GM23338 (cell line): ENCODE data around the gene FAAP100. TPM values are rescaled to one million over a fixed set of nuclear protein-coding genes. Genes with fewer than 3 reads are reported as not detected.

Experiments
- ATAC-seq: fragments of 200-7000 bp; cut with Tn5 transposase; 3 replicates; pipeline ENCODE4 v1.9.1; 2020
- DNase-seq: peaks from one replicate; pipeline ENCODE4 v3.0.0-alpha.2; 2015; ENCODE audit warnings: low spot score
- H2AFZ ChIP-seq: fragments of 200-600 bp; sonication (generic); 2 replicates; pipeline ENCODE4 v1.8.0; 2016; ENCODE audit warnings: antibody characterized with exemption, mild to moderate bottlenecking, moderate library complexity
- H3F3A ChIP-seq: fragments of 200-600 bp; sonication (generic); replicated peaks from 2 replicates; pipeline ENCODE4 v1.8.0; 2017; ENCODE audit warnings: antibody characterized with exemption, mixed run types, low read depth
- H3K27ac ChIP-seq: fragments of 200-600 bp; sonication (generic); 2 replicates; pipeline ENCODE4 v1.6.1; 2016; ENCODE audit warnings: low read depth
- H3K27me3 ChIP-seq: fragments of 200-600 bp; sonication (generic); 2 replicates; pipeline ENCODE4 v1.8.0; 2016; ENCODE audit warnings: mild to moderate bottlenecking, mixed run types, moderate library complexity; ENCODE audit not compliant: insufficient read depth
- H3K36me3 ChIP-seq: fragments of 200-600 bp; sonication (generic); 2 replicates; pipeline ENCODE4 v1.8.0; 2016; ENCODE audit warnings: mild to moderate bottlenecking; ENCODE audit not compliant: insufficient read depth
- H3K4me1 ChIP-seq: fragments of 200-600 bp; sonication (generic); 2 replicates; pipeline ENCODE4 v1.8.0; 2016; ENCODE audit warnings: mild to moderate bottlenecking, moderate library complexity; ENCODE audit not compliant: insufficient read depth
- H3K4me2 ChIP-seq: fragments of 200-600 bp; sonication (generic); 2 replicates; pipeline ENCODE4 v1.7.1; 2017; ENCODE audit warnings: mixed run types
- H3K4me3 ChIP-seq: fragments of 200-600 bp; sonication (generic); 2 replicates; pipeline ENCODE4 v1.6.1; 2016; ENCODE audit warnings: mixed run types
- H3K79me2 ChIP-seq: fragments of 200-600 bp; sonication (generic); replicated peaks from 2 replicates; pipeline ENCODE4 v1.8.0; 2017; ENCODE audit warnings: mild to moderate bottlenecking; ENCODE audit not compliant: insufficient read depth
- H3K9me2 ChIP-seq: fragments of 200-600 bp; sonication (generic); 2 replicates; pipeline ENCODE4 v1.8.0; 2017; ENCODE audit not compliant: insufficient read depth
- H4K20me1 ChIP-seq: fragments of 200-600 bp; sonication (generic); replicated peaks from 2 replicates; pipeline ENCODE4 v1.8.0; 2017; ENCODE audit warnings: mild to moderate bottlenecking; ENCODE audit not compliant: insufficient read depth
- H3K27ac Mint-ChIP-seq: 2 replicates; pipeline ENCODE4 v1.8.0; 2020; ENCODE audit warnings: inconsistent platforms, mild to moderate bottlenecking, moderate library complexity, mixed read lengths
- H3K27me3 Mint-ChIP-seq: 3 replicates; pipeline ENCODE4 v1.8.0; 2022; ENCODE audit warnings: low read depth, mild to moderate bottlenecking, moderate library complexity, mixed read lengths, inconsistent platforms; ENCODE audit not compliant: insufficient read depth, poor library complexity
- H3K36me3 Mint-ChIP-seq: 3 replicates; pipeline ENCODE4 v1.8.0; 2021; ENCODE audit warnings: low read depth, mild to moderate bottlenecking, inconsistent platforms, moderate library complexity, mixed read lengths
- H3K4me1 Mint-ChIP-seq: 3 replicates; pipeline ENCODE4 v1.8.0; 2020; ENCODE audit warnings: mild to moderate bottlenecking, inconsistent platforms, mixed read lengths
- H3K4me3 Mint-ChIP-seq: 3 replicates; pipeline ENCODE4 v1.8.0; 2021; ENCODE audit warnings: moderate library complexity, mild to moderate bottlenecking, inconsistent platforms, mixed read lengths
- H3K9me3 Mint-ChIP-seq: 3 replicates; pipeline ENCODE4 v1.8.0; 2020; ENCODE audit warnings: moderate library complexity, mild to moderate bottlenecking, inconsistent platforms, mixed read lengths
- CTCF ChIP-seq, 2 experiments: fragments of 200-600 bp in 1 of 2; sonication (generic) in 1 of 2; conservative IDR thresholded peaks; 2 replicates each; pipeline versions ENCODE4 v1.5.1 to v1.6.1; 2016 to 2017; ENCODE audit warnings: antibody characterized with exemption in 2 of 2, low read depth in 2 of 2, mild to moderate bottlenecking in 2 of 2, moderate library complexity in 1 of 2
- JUNB ChIP-seq: IDR thresholded peaks from one replicate; pipeline ENCODE4 v1.6.1; 2016; ENCODE audit warnings: antibody characterized with exemption; ENCODE audit not compliant: unreplicated experiment
- NANOG ChIP-seq: IDR thresholded peaks from 2 replicates; pipeline ENCODE4 v1.6.1; 2016; ENCODE audit warnings: antibody characterized with exemption, borderline replicate concordance
- REST ChIP-seq: IDR thresholded peaks from one replicate; pipeline ENCODE4 v1.6.1; 2018; ENCODE audit warnings: antibody characterized with exemption; ENCODE audit not compliant: unreplicated experiment
- polyA plus RNA-seq: library from polyadenylated mRNA; unstranded; fragments of >200 nt; fragmentation: Nextera tagmentation; extraction: Ambion mirVana; gene quantifications from 2 replicates; pipeline ENCODE4 v1.2.1, GENCODE V29; 2016
- small RNA-seq: library from RNA; depleted of rRNA; stranded (forward); fragments of <200 nt; gene quantifications from one replicate; pipeline ENCODE3, GENCODE V24; 2014; ENCODE audit warnings: low replicate concordance
- total RNA-seq: library from RNA; depleted of rRNA; stranded (reverse); fragments of >200 nt; shearing (Covaris generic); gene quantifications from 2 replicates; pipeline ENCODE4 v1.2.3, GENCODE V29; 2014; rRNA removed

The FAAP100 gene
- total and polyA plus RNA-seq, 2 experiments from 2014 or later = 16.0 to 50.5 TPM

- ATAC-seq (peak; percentile 11), DNase-seq (no peak)
- peaks cover 31% of the 10 kb centered on the region for H3K4me1 Mint-ChIP-seq
These were observed 61.9 kb downstream of the FAAP100 start for GRCh38 chr17:81489998-81490992.

More at GRCh38 chr17:81489998-81490992, 61.9 kb downstream of the FAAP100 start:
- H3K27ac ChIP-seq = peak overlapping the region; percentile 51; the same call in 1 of the 2 replicates
- H3K27me3 ChIP-seq = peaks cover 23% of the 10 kb centered on the region
- peak overlapping the region; percentile 55 for H3K4me3 Mint-ChIP-seq
- no peak overlapping the region for H3K27ac Mint-ChIP-seq
- peak overlapping the region; percentile 37 for H3K4me3 ChIP-seq
- no peaks in the 10 kb centered on the region for H3K9me3 Mint-ChIP-seq
- no peaks in the 10 kb centered on the region for H3K9me2 ChIP-seq
- no peaks in the 10 kb centered on the region for H3K36me3 Mint-ChIP-seq
- H4K20me1 ChIP-seq = no peaks in the 10 kb centered on the region
- no peaks in the 10 kb centered on the region for H3K79me2 ChIP-seq
- TF ChIP-seq JUNB (no peak), CTCF (conservative IDR thresholded peaks at IDR 0.05; ENCODE audit: low read depth in 2 of 2) (no peak), REST (no peak), NANOG (no peak)
- H3F3A ChIP-seq = peaks cover 4% of the 10 kb centered on the region
- no peaks in the 10 kb centered on the region for H3K36me3 ChIP-seq
- peak overlapping the region; percentile 19; the same call in 1 of the 2 replicates for H2AFZ ChIP-seq
- peak overlapping the region; percentile 78 for H3K4me2 ChIP-seq
- peaks cover 32% of the 10 kb centered on the region for H3K4me1 ChIP-seq
- H3K27me3 Mint-ChIP-seq = peaks cover 45% of the 10 kb centered on the region

Small RNA genes lying within 50 kb of the gene (small RNA-seq; reads per million reads assigned to genes)
- gene RF00019 = not detected

Other genes starting within 250 kb of the FAAP100 start
- 1.1 and 1.8 TPM in 2 replicates for gene BAHCC1, start 156.9 kb downstream of the FAAP100 start, total RNA-seq
- 0.17 and 0.24 TPM in 2 replicates for gene BAHCC1, start 156.9 kb downstream of the FAAP100 start, polyA plus RNA-seq
- 4,739 and 4,954 TPM in 2 replicates for gene ACTG1, start 39.6 kb downstream of the FAAP100 start, total RNA-seq
- gene ACTG1, start 39.6 kb downstream of the FAAP100 start, polyA plus RNA-seq = 1,867 and 1,896 TPM in 2 replicates
- gene FSCN2, start 24.0 kb downstream of the FAAP100 start, total RNA-seq = 1.6 TPM in 1 of 2 replicates, not detected in the other
- gene FSCN2, start 24.0 kb downstream of the FAAP100 start, polyA plus RNA-seq = 0.13 TPM in 1 of 2 replicates, not detected in the other
- 54.3 and 79.1 TPM in 2 replicates for gene NPLOC4, start 84.8 kb upstream of the FAAP100 start, total RNA-seq
- 23.0 and 24.1 TPM in 2 replicates for gene NPLOC4, start 84.8 kb upstream of the FAAP100 start, polyA plus RNA-seq
- 0.31 and 0.66 TPM in 2 replicates for gene TSPAN10, start 84.8 kb upstream of the FAAP100 start, total RNA-seq
- gene TSPAN10, start 84.8 kb upstream of the FAAP100 start, polyA plus RNA-seq = 1.2 and 1.5 TPM in 2 replicates
- 4.0 and 5.5 TPM in 2 replicates for gene PDE6G, start 104.2 kb upstream of the FAAP100 start, total RNA-seq
- gene PDE6G, start 104.2 kb upstream of the FAAP100 start, polyA plus RNA-seq = 9.0 and 11.4 TPM in 2 replicates
- gene OXLD1, start 114.3 kb upstream of the FAAP100 start, total RNA-seq = 46.0 and 76.2 TPM in 2 replicates
- gene OXLD1, start 114.3 kb upstream of the FAAP100 start, polyA plus RNA-seq = 64.9 and 73.0 TPM in 2 replicates
- 22.3 and 26.1 TPM in 2 replicates for gene CCDC137, start 114.4 kb upstream of the FAAP100 start, total RNA-seq
- gene CCDC137, start 114.4 kb upstream of the FAAP100 start, polyA plus RNA-seq = 69.3 and 73.4 TPM in 2 replicates
- gene ARL16, start 131.4 kb upstream of the FAAP100 start, total RNA-seq = 41.3 and 54.9 TPM in 2 replicates
- gene ARL16, start 131.4 kb upstream of the FAAP100 start, polyA plus RNA-seq = 39.6 and 40.4 TPM in 2 replicates
- 66.9 and 90.2 TPM in 2 replicates for gene HGS, start 131.7 kb upstream of the FAAP100 start, total RNA-seq
- gene HGS, start 131.7 kb upstream of the FAAP100 start, polyA plus RNA-seq = 59.0 and 59.4 TPM in 2 replicates
- gene MRPL12, start 151.0 kb upstream of the FAAP100 start, total RNA-seq = 50.9 and 53.2 TPM in 2 replicates
- gene MRPL12, start 151.0 kb upstream of the FAAP100 start, polyA plus RNA-seq = 140 and 153 TPM in 2 replicates
- 37.1 and 47.4 TPM in 2 replicates for gene SLC25A10, start 159.9 kb upstream of the FAAP100 start, total RNA-seq
- 25.7 TPM in 2 replicates for gene SLC25A10, start 159.9 kb upstream of the FAAP100 start, polyA plus RNA-seq